Stimulated activated CD8-positive, alpha-beta memory T cell treated with anti-CD3 and anti-CD28 coated beads, Interleukin-4, amount 100 ng/mL, for 24 hours (primary cell): ENCODE results near the gene MAPK8IP3.

Experiments
- DNase-seq: peaks from one replicate; pipeline ENCODE4 v3.0.0-alpha.2; 2020; ENCODE audit warnings: low read depth

Gene MAPK8IP3

DNA sequence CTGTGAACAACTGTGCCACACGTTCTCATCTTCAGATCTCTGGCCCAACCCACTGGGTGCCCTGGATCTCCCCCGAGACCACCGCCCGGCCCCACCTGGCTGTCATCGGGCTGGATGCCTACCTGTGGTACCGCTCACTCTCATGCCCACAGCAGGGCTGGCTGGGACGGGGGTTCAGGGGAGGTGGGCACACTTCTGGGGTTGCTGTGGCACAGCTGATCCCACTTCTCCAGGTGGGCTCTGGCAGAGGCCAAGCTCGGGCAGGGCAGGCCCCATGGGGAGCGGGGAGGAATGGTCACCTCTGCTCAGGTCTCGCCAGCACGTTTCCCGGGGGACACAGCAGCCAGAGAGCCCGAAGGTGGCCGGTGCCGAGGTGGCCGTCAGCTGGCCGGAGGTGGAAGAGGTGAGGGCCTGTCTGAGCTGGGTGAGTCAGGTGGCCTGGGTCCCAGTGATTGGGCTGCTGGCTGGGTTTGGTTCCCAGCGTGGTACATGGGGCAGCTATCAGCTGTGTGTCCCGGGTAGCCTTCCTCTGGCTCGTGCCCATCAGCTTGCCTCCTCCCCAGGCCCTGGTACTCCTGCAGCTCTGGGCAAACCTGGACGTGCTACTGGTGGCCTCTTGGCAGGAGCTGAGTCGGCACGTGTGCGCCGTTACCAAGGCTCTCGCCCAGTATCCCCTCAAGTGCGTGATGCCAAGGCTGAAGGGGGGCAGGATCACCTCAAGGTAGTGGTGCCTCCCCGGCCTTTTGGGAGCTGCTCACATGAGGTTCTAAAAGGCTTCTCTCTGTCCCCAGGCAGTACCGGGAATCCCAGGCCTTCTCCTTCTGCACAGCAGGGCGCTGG, 69.2 kb downstream of the MAPK8IP3 start:
- DNase-seq = no peak

DNA sequence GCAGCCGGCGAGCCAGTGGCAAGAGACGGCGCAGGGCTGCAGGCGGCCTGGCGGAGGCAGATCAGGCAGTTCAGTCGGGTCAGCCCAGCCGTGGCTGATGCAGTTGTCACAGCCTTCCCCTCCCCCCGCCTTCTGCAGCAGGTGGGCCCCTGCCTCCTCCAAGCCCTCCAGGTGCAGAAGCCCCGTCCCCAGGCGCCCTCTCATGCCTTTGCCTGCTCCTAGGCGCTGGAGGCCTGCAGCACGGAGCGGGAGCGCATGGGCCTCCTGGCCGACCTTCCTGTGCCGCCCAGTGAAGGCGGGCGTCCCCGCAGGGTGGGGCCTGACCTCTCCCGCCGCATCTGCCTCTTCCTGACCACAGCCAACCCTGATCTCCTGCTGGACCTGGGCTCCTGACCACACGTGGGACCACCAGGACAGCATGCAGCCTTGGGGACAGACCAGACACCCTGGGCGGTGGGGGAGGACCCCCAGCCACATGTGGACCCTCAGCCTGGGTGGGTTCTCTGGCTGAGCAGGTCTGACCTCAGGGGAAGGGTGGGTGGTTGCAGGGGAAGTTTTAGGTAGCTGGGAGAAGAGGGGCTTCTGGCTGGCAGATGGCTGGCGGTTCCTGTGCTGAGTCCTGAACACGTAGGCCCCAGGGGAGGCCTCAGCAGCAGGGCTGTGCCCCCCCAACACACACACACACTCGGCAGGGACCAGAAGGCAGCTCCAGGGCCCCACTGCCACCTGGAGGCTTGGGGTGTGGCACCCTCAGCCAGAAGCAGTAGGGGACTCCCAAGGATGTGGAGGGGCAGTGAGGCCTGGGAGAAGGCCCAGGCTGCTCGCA, 70.1 kb downstream of the MAPK8IP3 start:
- DNase-seq = no peak

GRCh38 chr16:1776672-1776955, 70.6 kb downstream of the MAPK8IP3 start:
- DNase-seq = no peak

GRCh38 chr16:1776991-1777374, 71.0 kb downstream of the MAPK8IP3 start:
- no peak for DNase-seq

GRCh38 chr16:1777375-1778199, 71.6 kb downstream of the MAPK8IP3 start:
- no peak for DNase-seq

DNA sequence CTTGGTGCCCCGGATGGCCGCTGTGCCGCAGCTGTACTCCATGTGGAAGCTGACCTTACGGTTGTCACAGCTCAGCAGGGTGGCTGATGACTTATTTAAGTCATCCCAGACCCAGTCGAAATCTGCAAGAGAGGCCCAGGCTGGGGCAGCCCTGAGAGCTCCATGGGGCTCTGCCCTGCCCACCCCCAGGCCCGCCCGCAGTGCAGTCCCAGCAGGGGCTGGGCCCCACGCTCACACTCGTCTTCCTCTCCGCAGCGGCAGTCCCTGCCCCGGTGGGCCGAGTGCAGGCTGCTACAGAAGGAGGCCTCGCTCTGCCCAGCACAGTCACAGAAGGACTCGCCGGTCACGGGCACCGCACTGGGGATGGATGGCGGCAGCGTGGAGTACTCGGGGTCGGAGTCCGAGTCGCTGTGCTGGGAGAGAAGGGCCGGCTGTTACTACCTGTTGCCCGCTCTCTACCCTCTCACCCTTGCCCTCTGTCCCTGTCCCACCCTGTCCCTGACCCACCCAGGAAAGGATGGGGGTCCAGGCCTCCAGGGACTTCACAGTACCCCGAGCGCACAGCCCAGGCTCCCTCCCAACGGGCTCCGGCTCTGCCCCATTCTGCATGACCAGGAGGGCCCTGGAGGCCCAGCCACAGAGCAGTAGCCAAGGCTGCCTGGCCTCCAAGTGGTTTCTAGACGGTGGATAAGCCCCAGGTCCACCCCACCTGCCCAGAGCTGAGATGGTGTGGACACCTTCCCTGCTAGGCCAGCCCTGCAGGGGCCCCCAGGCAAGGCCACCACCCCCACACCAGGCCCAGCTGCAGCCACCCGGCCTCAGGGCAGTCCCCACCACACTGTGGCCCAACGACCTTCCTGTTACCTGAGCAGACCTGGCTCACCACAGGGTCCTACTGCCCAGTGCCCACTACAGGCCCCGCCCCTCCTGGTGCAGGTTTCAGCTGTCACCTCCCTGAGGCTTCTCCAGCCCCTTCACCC, 72.5 kb downstream of the MAPK8IP3 start:
- no peak for DNase-seq

DNA sequence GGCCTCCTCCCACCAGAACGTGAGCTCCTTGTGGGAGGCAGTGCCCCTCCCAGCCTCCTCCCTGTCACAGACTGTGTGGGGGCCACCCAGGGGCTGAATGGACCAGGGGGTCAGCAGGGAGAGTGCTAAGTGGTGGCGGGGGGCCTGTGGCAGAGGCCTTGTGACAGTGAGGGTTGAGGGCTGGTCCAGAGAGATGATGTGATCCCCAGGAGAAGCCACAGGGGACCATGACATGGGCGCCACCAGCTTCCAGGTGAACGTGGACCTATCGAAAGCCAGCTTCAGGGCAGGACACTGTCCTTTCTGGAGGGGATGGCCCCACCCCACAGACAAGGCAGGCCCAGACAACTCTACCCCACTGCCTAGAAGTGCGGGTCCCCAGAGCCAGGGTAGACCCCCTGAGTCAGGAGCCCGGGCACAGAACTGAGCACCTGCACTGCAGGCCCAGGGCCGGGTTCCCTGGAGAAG, 73.3 kb downstream of the MAPK8IP3 start:
- DNase-seq = no peak

- DNase-seq = no peak
Observed at GRCh38 chr16:1779741-1780676, 74.0 kb downstream of the MAPK8IP3 start.

DNA sequence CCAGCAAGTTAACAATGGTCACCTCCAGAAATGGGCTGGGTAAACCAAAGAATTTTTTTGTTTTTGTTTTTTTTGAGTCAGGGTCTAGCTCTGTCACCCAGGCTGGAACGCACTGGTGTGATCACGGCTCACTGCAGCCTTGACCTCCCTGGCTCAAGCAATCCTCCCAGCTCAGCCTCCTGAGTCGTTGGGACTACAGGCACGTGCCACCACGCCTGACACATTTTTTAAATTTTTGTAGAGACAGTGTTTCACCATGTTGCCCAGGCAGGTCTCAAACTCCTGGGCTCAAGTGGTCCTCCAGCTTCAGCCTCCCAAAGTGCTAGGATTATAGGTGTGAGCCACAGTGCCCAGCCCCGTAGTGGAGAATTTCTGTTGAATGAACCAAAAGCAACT, 74.7 kb downstream of the MAPK8IP3 start:
- DNase-seq = no peak

DNA sequence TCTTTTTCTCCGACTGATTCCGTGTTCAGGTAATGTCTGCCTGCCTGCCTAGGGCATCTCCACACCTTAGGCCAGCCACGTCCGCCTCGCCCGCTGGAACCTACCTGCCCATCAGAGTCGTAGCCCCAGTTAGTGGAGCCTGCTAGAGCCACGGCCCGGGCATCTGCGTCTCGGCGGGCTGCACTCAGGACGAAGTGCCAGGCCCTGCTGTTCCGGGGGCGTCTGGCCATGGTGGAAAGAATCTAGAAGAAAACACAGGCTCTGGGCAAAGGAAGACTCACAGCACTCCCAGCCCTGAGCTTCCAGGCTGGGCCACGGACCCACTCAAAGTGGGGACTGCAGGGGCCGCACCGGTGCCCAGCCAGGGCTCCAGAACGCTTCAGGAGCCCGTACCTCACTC, 75.3 kb downstream of the MAPK8IP3 start:
- DNase-seq = no peak

DNA sequence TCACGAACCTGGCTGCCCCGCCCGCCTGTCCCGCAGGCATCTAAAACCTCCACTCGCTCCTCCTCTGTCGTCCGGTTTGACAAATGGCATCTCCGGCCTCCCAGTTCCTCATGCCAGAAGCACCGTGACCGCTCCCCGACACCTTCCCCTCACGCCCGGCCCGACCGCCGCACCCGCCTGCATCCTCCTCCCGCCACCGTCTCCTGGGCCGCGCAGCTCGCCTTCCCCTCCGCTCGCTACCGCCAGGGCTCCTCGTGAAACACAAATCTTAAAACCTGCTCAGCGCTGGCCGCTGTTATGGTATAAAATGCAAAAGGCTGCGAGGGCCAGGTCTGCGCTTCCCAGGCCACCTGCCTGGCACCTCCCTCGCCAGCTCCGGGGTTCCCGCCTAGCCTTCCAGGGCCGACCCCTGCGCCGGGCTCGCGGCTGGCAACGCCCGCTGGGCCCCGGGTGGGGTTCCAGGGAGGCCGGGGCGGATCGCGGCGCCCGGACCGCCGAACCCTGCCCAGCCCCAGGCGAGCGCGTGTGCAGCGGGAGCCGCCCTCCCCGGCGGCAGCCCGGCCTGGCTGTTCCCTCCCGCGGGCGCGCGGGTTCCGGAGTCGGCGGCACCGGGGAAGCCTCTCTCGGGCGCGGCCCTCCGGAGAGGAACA, 75.9 kb downstream of the MAPK8IP3 start:
- no peak for DNase-seq

GRCh38 chr16:1782408-1783264, 76.6 kb downstream of the MAPK8IP3 start, which contains the start of the genes NUBP2 and SPSB3:
TSS of gene NUBP2 (plus strand) at chr16:1782960. CDS start at chr16:1783021, 61 bp downstream.
TSS of gene SPSB3 (minus strand) at chr16:1782571. CDS start at chr16:1781483, 1,088 bp downstream.
- peak; percentile 96 for DNase-seq

DNA sequence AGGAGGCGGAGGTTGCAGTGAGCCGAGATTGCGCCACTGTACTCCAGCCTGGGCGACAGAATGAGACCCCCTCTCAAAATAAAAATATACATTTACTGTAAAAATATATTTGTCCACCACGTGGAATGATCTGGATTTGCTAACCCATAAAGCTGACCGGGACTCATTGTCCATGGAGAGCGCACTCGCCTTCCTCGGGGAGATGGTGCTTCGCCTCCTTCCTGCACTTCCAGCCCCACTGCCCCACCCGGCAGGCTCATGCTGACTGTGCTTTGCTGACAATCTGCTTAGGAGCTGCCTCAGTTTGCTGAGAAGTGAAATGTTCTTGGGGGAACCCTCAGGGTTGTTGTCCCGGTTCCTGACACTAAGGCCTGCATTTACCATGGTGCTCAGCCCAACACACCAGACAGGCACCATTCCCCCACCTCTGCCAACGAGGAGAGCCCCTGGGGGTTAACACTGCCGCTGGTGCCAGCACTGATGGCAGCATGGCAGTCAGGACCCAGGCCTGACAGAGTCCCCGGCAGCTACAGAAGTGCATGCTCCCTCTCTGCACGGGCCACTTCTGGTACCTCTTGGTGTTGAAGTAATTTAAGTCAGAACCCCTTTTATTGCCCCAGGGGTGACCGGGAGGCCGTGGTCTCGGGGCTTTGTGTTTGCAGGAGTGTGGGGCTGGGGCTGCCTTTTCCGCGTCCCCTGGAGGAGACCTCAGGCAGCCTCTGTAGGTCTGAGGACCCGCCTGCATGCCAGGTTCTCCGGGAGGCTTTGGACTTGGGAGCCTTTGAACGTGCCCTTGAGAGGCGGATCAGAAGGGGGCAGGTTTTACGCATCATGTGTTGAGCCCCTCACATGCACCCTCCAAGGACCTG, 79.2 kb downstream of the MAPK8IP3 start:
- DNase-seq = no peak

- no peak for DNase-seq
Observed at GRCh38 chr16:1785846-1786170, 79.8 kb downstream of the MAPK8IP3 start.

GRCh38 chr16:1786242-1787055, 80.5 kb downstream of the MAPK8IP3 start:
- no peak for DNase-seq

GRCh38 chr16:1787056-1787321, 81.0 kb downstream of the MAPK8IP3 start:
- no peak for DNase-seq
